Measurements from ENCODE around the gene ITPR1. TPM values are rescaled to one million over a fixed set of nuclear protein-coding genes. Genes with fewer than 3 reads are reported as not detected.

The ITPR1 gene
- total and polyA plus RNA-seq, 2 of the 4 experiments (the other 2 are of a cell fraction): 1.8 to 5.7 TPM

GRCh38 chr3:4562595-4562994 is 69.4 kb downstream of the ITPR1 start:
- Histone ChIP-seq H3K4me3 (ENCODE audit: insufficient read depth, low read depth, low read length) (no peak overlapping the region), H3K9me3 (ENCODE audit: control insufficient read depth, insufficient read depth, low read length) (no peaks in the 10 kb centered on the region), H2BK5ac (ENCODE audit: low read depth, low read length, poor library complexity, severe bottlenecking) (no peak overlapping the region), H4K5ac (ENCODE audit: low read depth, low read length) (no peak overlapping the region), H3K9ac (ENCODE audit: low read depth, low read length) (no peak overlapping the region), H3K23ac (ENCODE audit: low read depth, low read length) (no peak overlapping the region), H3K4me1 (ENCODE audit: control insufficient read depth, insufficient read depth, low read length) (no peaks in the 10 kb centered on the region), H3K79me1 (ENCODE audit: low read depth in 1 of 2, low read length in 2 of 2) (no peaks in the 10 kb centered on the region), H3K14ac (replicated peaks; ENCODE audit: low read depth, low read length) (no peak overlapping the region), H2AFZ (replicated peaks; ENCODE audit: low read length, poor library complexity) (no peak overlapping the region), H3K27me3 (ENCODE audit: control insufficient read depth, insufficient read depth, low read length) (no peaks in the 10 kb centered on the region), H2AK5ac (ENCODE audit: low read depth, low read length) (no peak overlapping the region), H2BK120ac (ENCODE audit: low read depth, low read length) (no peak overlapping the region), H3K18ac (ENCODE audit: low read depth, low read length) (no peak overlapping the region), H4K8ac (ENCODE audit: low read depth in 2 of 2, low read length in 2 of 2) (no peak overlapping the region), H4K20me1 (ENCODE audit: insufficient read depth, low read length) (no peaks in the 10 kb centered on the region), H2BK15ac (ENCODE audit: low read depth, low read length) (no peak overlapping the region), H3K9me1 (ENCODE audit: insufficient read depth, low read length) (no peaks in the 10 kb centered on the region), H4K91ac (ENCODE audit: insufficient read depth, low read depth, low read length) (no peak overlapping the region), H3K56ac (ENCODE audit: extremely low read depth, insufficient read depth, low read length) (no peak overlapping the region), H2AK9ac (replicated peaks; ENCODE audit: low read depth, low read length, poor library complexity) (no peak overlapping the region), H3K36me3 (ENCODE audit: control insufficient read depth, insufficient read depth, low read length) (no peaks in the 10 kb centered on the region), H3K4ac (ENCODE audit: low read depth, low read length) (no peak overlapping the region), H3K4me2 (ENCODE audit: low read depth, low read length) (no peak overlapping the region), H2BK20ac (ENCODE audit: low read depth, low read length) (no peak overlapping the region), H3K27ac (ENCODE audit: insufficient read depth, low read length) (no peak overlapping the region)
- ATAC-seq (ENCODE audit: low read depth) (peak; percentile 62), DNase-seq (peak; percentile 5)
- no TSS peak for BruUV-seq (replicated peaks)
- TF ChIP-seq CEBPB (IDR thresholded peaks at IDR 0.05; ENCODE audit: low read depth, low read length) (no peak), CTCF (conservative IDR thresholded peaks at IDR 0.05; ENCODE audit: low read depth, low read length) (no peak), RFX5 (IDR thresholded peaks at IDR 0.05; ENCODE audit: low read depth, low read length) (no peak), POLR2A (IDR thresholded peaks at IDR 0.05; ENCODE audit: low read depth, low read length) (no peak), NFE2L2 (IDR thresholded peaks at IDR 0.05; ENCODE audit: low read depth, low read length) (no peak), BHLHE40 (IDR thresholded peaks at IDR 0.05; ENCODE audit: low read depth, low read length) (no peak)
- dilution Hi-C loops (cut with HindIII; ENCODE audit: low sequenced_read_pairs, unreplicated experiment) (no loop called here), intact Hi-C loops (cut with micrococcal nuclease) (no loop called here), in situ Hi-C loops (cut with MboI; ENCODE audit: low sequenced_read_pairs) (no loop called here)
- ChIA-PET POLR2A (ENCODE audit: unreplicated experiment) (no interaction called here), CTCF (no interaction called here)
- WGBS, 2 experiments (ENCODE audit: extremely low coverage in 2 of 2, insufficient read length in 1 of 2): no CpG with 5 or more reads among the region's 4 CpGs
